ENCODE results near the gene HERPUD1.

HERPUD1 gene

GRCh38 chr16:56983211-56983751, 51.3 kb downstream of the HERPUD1 start:
- no peaks in the 10 kb centered on the region for H3K36me3 ChIP-seq (replicated peaks; ENCODE audit: insufficient read depth, low read length)
- no peak for TF ChIP-seq CTCF (IDR thresholded peaks at IDR 0.05; ENCODE audit: low read length)
- TF ChIP-seq EZH2 (optimal IDR thresholded peaks at IDR 0.05; ENCODE audit: low read depth, low read length): no peak
- TF ChIP-seq EZH2phosphoT487 (IDR thresholded peaks at IDR 0.05; ENCODE audit: low read length): no peak
- no peaks in the 10 kb centered on the region for H3K4me1 ChIP-seq (ENCODE audit: low read length)
- H3K27ac ChIP-seq (ENCODE audit: low read length): no peak overlapping the region
- H3F3A ChIP-seq (ENCODE audit: insufficient read depth, low read length): no peaks in the 10 kb centered on the region; the same call in 1 of the 2 replicates
- no peaks in the 10 kb centered on the region for H3K79me2 ChIP-seq (ENCODE audit: low read length)
- H3K4me2 ChIP-seq (ENCODE audit: low read depth, low read length): no peak overlapping the region
- H3K27me3 ChIP-seq (replicated peaks; ENCODE audit: insufficient read depth, low read length): peaks cover 67% of the 10 kb centered on the region
- no peaks in the 10 kb centered on the region; the same call in 1 of the 2 replicates for H4K20me1 ChIP-seq (ENCODE audit: insufficient read depth, low read length)
- no peak overlapping the region for H3K4me3 ChIP-seq (ENCODE audit: low read length)
- no peaks in the 10 kb centered on the region for H3K9me2 ChIP-seq (replicated peaks; ENCODE audit: insufficient read depth, low read length)
- no peaks in the 10 kb centered on the region for H3K9me3 ChIP-seq (replicated peaks; ENCODE audit: insufficient read depth, low read length)
- H2AFZ ChIP-seq (ENCODE audit: low read length): no peak overlapping the region
- H3K9ac ChIP-seq (ENCODE audit: low read length): no peak overlapping the region
- DNase-seq: no peak

GRCh38 chr16:56984639-56985038, 52.7 kb downstream of the HERPUD1 start:
- H3K36me3 ChIP-seq (replicated peaks; ENCODE audit: insufficient read depth, low read length): no peaks in the 10 kb centered on the region
- no peak overlapping the region for H2AFZ ChIP-seq (ENCODE audit: low read length)
- H3K79me2 ChIP-seq (ENCODE audit: low read length): no peaks in the 10 kb centered on the region
- no peaks in the 10 kb centered on the region for H3K9me2 ChIP-seq (replicated peaks; ENCODE audit: insufficient read depth, low read length)
- H3K27me3 ChIP-seq (replicated peaks; ENCODE audit: insufficient read depth, low read length): peaks cover 63% of the 10 kb centered on the region
- no peak overlapping the region for H3K4me3 ChIP-seq (ENCODE audit: low read length)
- no peak for TF ChIP-seq EZH2phosphoT487 (IDR thresholded peaks at IDR 0.05; ENCODE audit: low read length)
- TF ChIP-seq CTCF (IDR thresholded peaks at IDR 0.05; ENCODE audit: low read length): no peak
- TF ChIP-seq EZH2 (optimal IDR thresholded peaks at IDR 0.05; ENCODE audit: low read depth, low read length): no peak
- no peak overlapping the region for H3K27ac ChIP-seq (ENCODE audit: low read length)
- no peak for DNase-seq
- no peaks in the 10 kb centered on the region for H3K9me3 ChIP-seq (replicated peaks; ENCODE audit: insufficient read depth, low read length)
- no peaks in the 10 kb centered on the region; the same call in 1 of the 2 replicates for H3F3A ChIP-seq (ENCODE audit: insufficient read depth, low read length)
- no peaks in the 10 kb centered on the region; the same call in 1 of the 2 replicates for H4K20me1 ChIP-seq (ENCODE audit: insufficient read depth, low read length)
- 0 out of 2 replicates have a peak, but pooled peaks cover 6% of the 10 kb centered on the region for H3K4me1 ChIP-seq (ENCODE audit: low read length)
- no peak overlapping the region for H3K4me2 ChIP-seq (ENCODE audit: low read depth, low read length)
- H3K9ac ChIP-seq (ENCODE audit: low read length): no peak overlapping the region

GRCh38 chr16:56985288-56985961, 53.5 kb downstream of the HERPUD1 start:
- Histone ChIP-seq H3K9ac (ENCODE audit: low read length) (no peak overlapping the region), H3K4me2 (ENCODE audit: low read depth, low read length) (no peak overlapping the region), H2AFZ (ENCODE audit: low read length) (no peak overlapping the region), H3K4me1 (ENCODE audit: low read length) (0 out of 2 replicates have a peak, but pooled peaks cover 6% of the 10 kb centered on the region), H3K27me3 (replicated peaks; ENCODE audit: insufficient read depth, low read length) (peaks cover 55% of the 10 kb centered on the region), H3K36me3 (replicated peaks; ENCODE audit: insufficient read depth, low read length) (no peaks in the 10 kb centered on the region), H3K4me3 (ENCODE audit: low read length) (no peak overlapping the region), H3F3A (ENCODE audit: insufficient read depth, low read length) (no peaks in the 10 kb centered on the region; the same call in 1 of the 2 replicates), H3K9me2 (replicated peaks; ENCODE audit: insufficient read depth, low read length) (no peaks in the 10 kb centered on the region), H3K79me2 (ENCODE audit: low read length) (no peaks in the 10 kb centered on the region), H3K9me3 (replicated peaks; ENCODE audit: insufficient read depth, low read length) (no peaks in the 10 kb centered on the region), H3K27ac (ENCODE audit: low read length) (no peak overlapping the region), H4K20me1 (ENCODE audit: insufficient read depth, low read length) (no peaks in the 10 kb centered on the region; the same call in 1 of the 2 replicates)
- TF ChIP-seq EZH2phosphoT487 (IDR thresholded peaks at IDR 0.05; ENCODE audit: low read length): no peak
- TF ChIP-seq EZH2 (optimal IDR thresholded peaks at IDR 0.05; ENCODE audit: low read depth, low read length): no peak
- no peak for TF ChIP-seq CTCF (IDR thresholded peaks at IDR 0.05; ENCODE audit: low read length)
- DNase-seq: no peak

Measured in MM.1S (cell line).